ENCODE measurements around the gene RNF220.

Gene RNF220

DNA sequence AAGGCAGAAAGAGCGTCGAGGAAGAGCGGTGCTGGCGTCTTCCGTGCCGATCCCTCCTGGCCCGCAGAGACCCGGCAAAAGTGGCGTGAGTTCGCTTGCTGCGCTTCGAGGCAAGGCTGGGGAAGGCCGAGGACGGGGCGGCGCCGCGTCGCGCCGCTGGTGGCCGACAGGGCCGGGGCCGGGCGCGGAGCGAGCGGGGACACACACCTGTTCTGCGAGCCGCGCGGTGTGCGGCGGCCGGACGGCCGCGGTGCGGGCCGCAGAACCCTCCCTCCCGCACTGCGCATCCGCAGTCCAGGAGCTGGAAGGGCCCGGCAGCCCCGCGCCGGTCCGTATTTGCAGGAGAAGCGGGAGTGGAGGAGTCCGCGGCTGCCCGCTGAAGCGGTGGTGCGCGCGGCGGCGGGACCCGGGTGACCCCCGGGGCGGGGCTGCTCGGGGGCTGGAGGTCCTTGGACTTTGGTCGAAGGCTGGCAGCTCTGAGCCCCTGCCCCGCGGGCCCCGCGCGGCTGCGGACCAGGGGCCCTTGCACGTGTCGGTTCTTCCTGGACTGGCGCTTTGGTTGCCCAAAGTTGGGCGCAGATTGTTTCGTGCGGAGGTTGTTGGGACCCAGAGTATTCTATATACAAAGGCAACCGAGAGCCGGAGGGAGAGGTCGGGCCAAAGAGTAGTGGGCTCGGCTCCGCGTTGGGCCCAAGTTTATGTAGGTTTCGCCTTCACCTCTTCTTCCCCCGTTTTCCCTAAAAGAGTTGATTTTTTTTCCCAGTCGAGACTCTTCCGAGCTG is 2.6 kb downstream of the RNF220 start:
- DNase-seq, result no peak

DNA sequence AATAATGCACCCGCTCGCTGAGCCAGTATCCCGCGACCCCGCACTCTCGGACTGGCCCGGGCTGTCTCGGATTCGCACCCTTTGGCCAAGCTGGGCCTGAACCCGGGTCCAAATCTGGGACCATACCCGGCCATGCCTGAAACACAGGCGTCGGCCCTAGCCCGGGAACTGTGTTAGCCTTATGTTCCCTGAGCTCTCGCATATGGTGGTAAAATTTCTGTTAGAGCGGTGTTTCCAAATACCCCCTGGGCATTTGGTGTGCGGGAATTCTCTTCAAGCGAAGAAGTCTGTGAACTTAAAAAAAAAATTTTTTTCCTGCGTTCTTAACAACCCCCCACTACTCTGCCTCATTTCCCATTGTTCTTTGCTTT is 3.1 kb downstream of the RNF220 start:
- DNase-seq, result no peak

DNA sequence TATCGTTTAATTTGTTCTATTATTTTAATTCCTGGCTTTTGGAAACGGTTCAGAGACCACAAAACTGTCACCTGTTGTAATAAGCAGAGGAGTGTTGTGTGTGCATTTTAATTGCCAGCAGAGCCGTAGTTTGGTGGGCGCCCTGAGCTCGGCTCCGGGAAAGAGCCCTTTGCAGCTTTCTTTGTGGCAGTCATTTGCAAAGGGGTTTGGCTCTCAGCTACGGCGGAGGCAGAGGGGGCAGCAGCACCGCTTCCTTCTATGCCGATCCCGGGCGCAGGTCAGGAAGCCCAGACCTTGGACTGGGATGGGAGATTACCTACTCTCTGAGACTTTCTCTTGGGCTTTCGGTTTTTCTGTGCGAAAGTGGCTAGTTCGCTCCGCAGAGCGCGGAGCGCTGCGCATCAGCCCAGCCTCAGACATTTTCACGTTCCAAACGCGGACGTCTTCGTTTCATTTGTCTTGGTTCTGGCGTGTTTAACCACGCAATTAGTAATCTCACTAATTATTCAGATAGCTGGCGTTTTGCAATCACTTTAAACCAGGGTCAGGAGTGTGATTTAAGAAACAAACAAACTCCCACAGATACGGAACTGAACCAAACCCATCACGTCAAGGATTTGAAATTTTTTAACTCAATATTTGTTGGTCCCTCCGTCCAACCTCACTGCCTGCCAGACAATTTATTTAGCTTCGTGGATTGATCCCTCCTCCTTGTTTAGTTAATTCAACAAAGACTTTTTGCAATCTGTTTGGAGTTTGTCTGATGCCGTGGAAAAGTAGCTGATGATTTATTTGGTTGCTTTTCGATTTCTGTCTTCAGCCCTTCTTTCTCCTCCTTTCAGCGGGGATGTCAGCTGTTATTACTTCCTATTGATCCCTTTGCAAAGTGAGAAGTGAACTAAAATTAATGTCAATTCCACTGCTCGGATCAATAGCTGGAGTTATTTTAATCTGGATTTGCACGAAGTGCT is 3.9 kb downstream of the RNF220 start:
- no peak for DNase-seq

DNA sequence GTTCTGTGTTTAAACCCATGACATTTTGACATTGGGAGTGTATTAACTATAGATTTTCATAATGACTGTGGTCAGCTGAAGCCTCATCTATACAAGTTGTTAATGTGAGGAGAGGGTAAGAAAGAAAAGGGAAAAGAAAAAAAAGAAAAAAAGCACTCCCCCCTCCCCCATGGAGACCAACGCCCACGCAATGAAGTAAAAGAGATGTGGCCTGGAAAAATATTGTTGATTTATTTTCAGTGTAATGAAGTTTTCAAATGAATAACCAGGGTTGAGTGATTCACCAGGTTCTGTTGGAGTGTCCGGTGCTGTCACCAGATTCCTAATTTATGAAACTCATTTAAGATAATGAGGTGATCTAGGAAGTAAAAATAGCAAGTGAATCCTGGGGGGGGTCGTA is 4.7 kb downstream of the RNF220 start:
- DNase-seq, result no peak

DNA sequence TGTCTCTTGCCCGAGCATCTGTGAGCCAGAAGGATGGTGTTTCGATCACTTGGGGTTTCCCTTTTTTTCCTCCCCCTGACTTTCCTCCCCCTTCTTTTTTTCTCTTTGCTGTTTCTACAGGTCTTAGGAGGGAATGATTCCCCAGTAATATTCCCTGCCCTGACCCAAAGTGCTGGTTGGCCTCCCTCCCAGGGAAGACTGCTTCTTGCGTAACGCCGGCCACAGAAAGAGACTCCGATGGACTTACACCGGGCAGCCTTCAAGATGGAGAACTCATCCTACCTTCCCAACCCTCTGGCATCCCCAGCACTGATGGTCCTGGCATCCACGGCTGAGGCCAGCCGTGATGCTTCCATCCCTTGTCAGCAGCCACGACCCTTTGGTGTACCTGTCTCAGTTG is 6.8 kb downstream of the RNF220 start:
- no peak for DNase-seq

DNA sequence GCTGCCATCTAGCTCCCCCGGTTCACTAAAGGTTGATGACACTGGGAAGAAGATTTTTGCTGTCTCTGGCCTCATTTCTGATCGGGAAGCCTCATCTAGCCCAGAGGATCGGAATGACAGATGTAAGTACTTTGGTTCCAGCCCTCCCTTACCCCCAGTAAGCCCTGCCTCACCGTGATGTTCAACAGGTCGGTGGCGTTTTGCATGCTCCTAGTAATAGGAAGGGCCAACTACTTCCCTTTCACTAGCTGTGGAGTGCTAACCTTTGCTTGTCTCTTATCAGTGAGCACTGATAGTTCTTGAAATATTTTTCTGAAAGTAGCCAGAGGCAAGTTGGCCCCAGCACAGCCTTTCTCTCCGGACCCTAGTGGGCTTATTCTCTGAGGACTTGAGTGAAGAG is 7.5 kb downstream of the RNF220 start:
- DNase-seq, result no peak

DNA sequence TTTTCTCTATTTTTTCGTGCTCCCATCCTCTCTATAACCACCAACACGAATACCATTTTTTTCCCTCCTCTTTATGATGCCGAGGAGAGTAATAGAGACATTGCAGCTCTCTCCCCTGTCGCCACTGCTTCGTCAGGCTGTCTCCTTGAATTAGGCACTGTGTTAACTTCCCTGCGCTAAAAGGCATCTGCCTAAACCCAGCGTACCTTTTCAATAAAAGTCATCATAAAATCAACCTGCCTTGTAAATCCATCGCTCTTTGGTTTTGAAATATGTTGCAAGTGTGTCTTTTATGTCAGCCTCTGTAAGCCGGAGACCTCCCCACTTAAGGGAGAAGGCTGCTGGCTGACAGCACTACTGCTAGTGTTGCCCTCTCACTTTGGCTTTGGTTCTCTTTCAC is 8.7 kb downstream of the RNF220 start:
- no peak for DNase-seq

DNA sequence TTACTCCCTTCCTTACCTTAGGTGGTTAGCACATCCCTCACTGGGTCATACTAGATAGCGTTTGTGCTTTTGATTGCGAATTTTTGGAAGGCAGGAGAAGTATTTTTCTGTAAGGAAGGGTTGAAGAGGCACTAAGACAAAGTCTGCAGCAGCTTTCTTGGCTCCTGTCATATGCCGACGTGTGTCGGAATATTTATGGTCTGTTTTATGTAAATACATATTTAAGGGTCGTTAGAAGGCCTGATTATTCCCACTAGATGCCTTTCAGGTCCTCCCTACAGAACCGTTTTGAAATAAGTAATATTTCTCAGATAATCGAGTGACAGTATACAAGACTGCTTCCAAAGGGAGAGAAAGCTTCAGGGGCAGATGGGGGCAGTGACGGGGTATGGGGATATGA is 10.0 kb downstream of the RNF220 start:
- no peak for DNase-seq

DNA sequence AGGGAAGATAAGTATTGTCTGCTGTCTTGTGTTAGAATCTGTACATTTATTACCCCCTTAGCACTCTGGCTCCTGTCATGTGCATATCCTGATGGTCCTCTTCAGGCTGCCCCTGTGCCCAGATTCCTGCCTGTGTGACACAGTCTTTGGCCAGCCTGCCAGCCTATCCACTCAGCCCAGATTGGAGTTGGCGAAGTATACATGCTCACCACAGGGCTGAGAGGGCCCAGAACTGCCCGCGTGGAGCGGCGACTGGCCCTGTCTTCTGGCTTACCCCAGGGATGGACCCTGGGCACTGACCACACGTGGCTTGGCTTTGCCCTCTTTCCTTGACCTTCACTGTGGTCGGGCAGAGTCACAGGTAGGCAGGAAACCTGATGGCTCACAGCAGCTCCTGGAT is 11.4 kb downstream of the RNF220 start:
- DNase-seq, result no peak

DNA sequence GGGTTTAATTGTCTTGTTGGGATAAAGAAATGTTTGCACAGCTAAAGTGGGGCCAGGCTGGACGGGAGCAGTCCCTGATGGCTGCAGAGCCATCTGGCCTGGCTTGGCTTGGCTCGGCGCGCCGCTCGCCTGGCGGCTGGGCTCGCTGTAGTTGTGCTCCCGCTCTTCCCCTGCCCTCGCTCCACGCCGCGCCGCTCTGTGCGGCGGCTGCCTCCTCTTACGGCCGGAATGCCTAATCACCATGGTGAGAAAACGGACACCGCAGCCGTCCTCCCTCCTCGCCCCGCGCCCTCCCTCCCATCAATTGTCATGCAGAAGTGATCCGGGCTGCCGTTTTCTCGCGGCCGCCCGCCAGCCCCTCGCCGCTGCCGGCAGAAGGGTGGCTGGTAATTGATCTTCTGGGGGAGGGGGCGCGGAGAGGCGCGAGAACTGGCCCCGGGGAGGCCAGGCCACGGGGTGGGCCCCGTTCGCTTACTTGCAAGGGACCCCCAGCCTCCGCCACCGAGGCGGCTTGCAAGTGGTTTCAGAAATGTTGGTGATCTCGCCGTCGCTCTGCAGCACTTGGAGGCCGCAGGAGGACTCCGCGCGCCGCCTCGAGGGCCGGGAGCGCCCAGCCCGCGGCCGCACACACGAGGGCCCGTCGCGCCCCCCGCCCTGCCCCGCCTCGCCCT is 12.4 kb downstream of the RNF220 start:
- no peak for DNase-seq

DNA sequence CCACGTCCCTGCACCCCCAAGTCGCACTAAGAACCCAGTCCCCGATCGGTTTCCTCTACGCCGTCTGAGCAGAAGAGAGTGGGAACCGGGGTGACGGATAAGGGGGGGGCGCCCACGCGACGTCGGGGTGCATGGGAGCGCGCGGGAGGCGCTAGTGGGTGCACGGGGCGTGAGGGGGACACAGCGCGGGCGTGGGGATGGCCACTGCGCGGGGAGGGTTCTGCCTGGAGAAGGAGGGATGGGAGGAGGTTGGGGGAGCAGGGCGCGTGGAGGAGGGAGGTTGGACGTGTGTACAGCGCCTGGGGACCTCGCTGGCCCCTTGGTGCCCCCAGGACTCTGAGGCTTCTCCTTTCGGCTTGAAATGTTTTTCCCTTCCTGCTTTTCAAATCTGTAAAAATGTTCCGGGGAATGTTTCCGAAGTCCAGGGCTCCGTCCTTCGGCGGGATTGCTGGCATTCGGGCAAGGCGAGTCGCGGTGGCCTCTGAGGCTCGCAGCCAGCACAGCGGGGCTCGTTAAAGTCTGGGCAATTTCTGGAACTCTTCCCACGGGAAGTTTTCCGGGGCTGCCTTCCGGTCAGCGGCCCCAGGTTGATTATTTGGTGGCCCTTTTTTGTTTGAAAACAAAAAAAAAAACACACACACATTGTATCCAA is 13.1 kb downstream of the RNF220 start:
- DNase-seq, result no peak

DNA sequence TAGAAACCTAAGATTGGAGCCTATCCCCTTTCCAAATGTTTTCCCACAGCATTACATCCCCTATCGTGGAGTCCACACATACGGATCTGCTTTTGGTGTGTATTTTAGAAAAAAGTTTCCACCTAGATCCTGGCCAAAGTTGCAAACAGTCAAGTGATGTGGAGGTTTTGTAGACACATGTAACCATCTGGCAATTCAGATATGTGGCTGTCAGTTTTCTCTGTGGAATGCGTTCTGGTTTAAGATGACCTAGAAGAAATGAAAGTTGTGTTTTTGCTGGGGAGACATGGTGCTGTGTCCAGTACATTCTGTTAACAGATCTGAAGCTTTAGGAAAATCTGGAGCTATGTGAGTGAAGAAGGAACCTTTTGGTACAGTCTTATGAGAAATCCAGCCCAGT is 14.8 kb downstream of the RNF220 start:
- DNase-seq, result no peak

DNA sequence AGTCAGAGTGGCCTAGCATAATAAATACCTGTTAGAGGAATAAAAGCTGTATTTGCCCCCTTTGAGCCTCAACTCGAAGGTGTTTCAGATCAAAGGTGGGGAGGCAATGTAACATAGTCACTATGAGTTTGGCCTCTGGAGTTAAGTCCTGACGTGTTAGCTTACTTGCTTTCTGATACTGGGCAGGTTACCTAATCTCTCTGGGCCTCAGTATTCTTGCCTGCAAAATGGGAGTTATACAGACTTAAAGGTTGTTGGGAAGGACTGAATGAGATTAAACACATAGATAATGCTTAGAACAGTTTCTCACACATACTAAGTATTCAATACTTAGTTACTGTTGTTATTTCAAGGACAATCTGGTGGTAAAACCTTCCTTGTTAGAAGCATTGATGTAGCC is 15.5 kb downstream of the RNF220 start:
- DNase-seq, result no peak

DNA sequence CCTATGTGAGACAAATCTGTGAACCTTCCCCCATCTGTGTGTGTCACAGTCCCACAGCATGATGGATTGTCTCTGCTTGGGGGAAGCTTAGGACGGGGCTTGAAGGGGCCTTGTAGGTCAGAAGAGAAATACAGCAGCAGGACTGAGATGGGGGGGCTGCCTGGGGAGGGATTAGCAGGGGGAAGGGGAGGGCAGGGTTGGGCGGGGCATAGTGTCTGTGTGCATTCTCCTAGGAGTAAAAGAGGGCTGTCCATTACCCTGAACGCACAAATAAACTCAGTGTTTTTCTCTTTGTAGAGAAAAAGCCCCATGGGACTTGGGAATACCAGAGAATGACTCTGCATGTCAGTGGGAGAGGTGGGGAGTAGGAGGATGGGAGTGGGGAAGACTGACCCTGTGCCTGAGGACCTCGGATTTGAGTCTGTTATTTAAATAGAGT is 16.4 kb downstream of the RNF220 start:
- DNase-seq, result no peak

DNA sequence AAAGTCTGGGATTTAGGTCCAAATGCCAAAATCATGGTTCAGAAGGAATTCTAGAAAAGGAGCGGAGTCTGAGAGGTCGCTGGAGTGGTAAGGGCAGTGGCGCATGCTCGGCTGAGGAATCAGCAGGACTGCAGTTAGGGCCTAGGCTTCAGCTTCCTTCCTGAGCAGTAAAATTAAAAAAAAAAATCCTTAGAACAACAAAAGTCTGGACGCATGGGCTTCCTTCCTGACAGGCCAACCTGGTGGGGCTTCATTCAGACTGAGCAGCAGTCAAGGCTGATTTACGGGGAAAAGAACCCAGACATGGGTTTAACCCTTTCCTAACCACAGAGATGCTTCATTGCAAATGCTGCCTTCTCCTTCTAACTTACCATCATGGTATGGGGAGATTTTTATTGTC is 17.1 kb downstream of the RNF220 start:
- DNase-seq, result no peak

DNA sequence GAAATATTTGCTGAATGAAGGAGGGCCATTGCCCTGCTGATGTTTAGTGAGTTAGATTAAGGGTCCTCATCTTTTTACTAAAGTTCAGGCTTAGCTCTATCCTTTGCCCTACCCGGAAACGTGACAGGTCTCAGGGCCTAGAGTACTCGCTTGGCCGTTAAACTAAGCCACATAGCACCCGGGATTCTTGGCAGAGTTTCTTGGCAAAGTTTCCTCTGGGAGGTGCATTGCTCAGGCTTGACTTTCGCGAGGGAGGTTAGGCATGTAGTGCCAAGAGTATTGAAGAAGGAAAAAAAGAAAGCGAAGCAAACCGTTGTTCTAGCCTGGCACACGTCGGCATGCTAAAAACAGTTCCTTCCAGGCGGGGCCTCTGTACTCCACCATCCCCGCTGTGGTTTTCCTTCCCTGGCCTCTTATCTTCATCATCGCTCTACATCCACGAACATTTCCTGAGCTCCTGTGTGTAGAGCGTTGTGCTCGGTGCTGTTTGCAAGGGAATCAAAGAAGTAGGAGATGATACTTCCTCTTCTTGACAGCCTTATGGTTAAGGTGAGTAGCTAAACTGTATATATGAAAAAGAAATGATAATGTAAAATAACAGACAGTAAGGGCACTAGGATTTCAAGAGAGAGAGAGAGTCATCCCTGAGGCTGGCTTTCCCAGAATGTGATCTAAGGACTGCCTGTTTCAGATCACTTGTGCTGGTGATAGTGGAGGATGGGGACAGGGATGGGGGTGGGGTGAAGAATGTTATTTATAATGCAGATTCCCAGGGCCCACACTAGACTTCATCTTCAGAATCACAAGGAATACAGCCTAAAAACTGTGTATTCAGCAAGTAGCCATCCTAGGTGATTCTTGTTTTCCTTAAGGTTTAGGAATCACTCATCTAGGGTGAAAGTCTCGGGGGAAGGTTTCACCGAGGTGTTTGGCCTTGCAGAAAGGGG is 18.8 kb downstream of the RNF220 start:
- DNase-seq, result no peak

DNA sequence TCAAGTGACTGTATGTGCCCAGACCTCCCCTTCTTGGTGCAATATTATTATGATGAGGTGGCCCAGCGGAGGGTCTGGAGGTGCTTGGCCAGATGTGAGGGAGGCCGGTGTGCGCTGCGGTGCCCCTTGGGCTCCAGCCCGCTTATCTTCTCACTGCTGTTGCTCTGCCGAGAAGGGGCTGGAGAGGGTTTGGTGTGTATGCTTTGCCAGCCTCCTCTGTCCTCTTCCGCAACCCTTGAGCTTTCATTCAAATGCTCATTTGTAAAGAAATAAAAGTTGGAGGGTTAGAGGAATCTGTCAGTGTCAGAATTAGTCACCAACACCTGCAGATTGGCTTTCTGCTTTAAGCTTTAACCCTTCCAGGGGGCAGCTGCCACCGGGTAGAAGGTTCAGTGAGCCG is 19.7 kb downstream of the RNF220 start:
- no peak for DNase-seq

DNA sequence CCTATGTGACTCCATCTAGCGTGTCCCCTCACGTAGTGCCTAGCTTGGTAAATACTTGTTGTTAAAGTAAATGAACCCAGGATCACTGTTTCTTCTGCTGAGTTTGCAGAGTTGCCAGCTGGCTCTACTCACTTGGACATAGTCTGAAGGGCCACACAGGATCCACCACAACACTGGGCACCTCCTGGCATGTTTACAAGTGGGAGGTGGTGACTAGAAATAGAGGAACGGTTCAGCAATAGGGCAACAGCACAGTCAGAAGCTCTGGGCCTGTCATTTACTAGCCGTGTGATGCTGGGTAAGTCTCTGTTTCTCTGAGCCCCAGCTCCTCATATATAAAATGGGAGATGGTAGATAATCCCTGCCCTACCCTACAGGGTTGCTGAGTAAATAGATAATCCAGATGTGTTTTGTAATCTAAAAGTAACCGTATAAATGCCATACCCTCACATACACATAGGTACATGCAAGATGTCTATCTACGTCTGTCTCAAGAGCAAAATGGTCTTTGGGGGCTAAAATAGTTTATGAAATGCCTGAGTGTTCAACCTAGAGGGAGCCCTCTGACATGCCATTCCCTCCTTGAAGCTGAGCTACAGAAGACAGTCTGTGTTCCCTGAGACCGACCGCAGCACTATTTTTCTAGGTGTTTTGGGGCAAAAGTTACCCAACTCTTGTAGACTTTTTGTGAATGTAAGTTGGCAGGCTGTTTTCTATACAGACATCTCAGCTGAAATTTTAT is 20.5 kb downstream of the RNF220 start:
- no peak for DNase-seq

DNA sequence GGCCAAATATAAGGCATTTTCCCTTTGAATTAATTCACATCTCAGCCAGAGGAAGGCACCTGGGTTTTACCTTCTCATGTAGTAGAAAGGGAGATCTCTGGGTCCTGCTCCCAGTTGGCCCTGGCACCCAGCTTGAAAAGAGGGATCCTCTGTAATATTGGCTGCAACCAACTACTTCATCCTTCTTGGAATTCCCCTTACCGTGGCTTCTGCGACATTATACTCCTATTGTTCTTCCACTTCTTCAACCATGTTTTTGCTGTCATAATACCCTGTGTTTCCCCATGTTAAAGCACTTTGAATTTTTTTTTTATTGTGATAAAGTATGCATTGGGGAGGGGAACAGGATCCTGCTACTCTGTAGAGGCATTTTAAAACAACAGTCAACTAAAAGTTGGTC is 26.8 kb downstream of the RNF220 start:
- no peak for DNase-seq

DNA sequence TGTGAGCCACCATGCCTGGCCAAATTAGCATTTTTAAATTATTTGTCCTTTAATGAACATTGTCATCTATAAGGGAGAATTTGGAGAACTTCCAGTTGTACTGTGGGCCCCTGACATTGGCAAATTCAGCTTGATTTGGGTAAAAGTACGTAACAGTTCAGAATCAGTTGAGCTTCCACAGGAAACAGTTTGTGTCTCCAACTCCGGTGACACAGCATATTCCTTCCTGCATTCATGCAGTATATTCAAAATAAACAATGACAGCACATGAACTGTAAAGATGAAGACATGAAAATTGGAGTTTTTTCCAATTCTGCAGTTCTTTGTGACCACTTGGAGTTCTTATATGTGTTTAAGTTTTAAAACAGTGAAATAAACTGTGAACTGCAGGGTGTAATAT is 28.2 kb downstream of the RNF220 start:
- no peak for DNase-seq
